HepG2 (cell line): ENCODE measurements around the gene GPD1. TPM values are rescaled to one million over a fixed set of nuclear protein-coding genes. Genes with fewer than 3 reads are reported as not detected.
A peak's percentile ranks its signal among the peaks of the same experiment; 100 is the strongest.

Experiments
- ATRX ChIP-seq: sonication (generic); formaldehyde crosslinking; IDR thresholded peaks from 2 replicates; pipeline ENCODE4 v1.4.0; 2020; ENCODE audit warnings: missing genetic modification reagents, borderline replicate concordance
- JDP2 ChIP-seq: sonication (generic); formaldehyde crosslinking; IDR thresholded peaks from 2 replicates; pipeline ENCODE4 v1.8.1; 2022; ENCODE audit warnings: missing genetic modification reagents, borderline replicate concordance
- KDM3A ChIP-seq: IDR thresholded peaks from 2 replicates; pipeline ENCODE4 v1.6.1; 2018; ENCODE audit warnings: low read depth, missing compliant biosample characterization
- KLF6 ChIP-seq: IDR thresholded peaks from 2 replicates; pipeline ENCODE4 v1.8.0; 2016; ENCODE audit warnings: missing biosample characterization, missing genetic modification reagents
- NFE2L1 ChIP-seq: sonication (generic); formaldehyde crosslinking; IDR thresholded peaks from 2 replicates; pipeline ENCODE4 v1.4.0; 2020; ENCODE audit warnings: missing genetic modification reagents, mild to moderate bottlenecking, borderline replicate concordance
- ONECUT2 ChIP-seq: sonication (generic); formaldehyde crosslinking; IDR thresholded peaks from 2 replicates; pipeline ENCODE4 v1.4.0; 2020; ENCODE audit warnings: missing genetic modification reagents
- PITX1 ChIP-seq: sonication (generic); formaldehyde crosslinking; IDR thresholded peaks from 2 replicates; pipeline ENCODE4 v1.5.1; 2020; ENCODE audit warnings: mild to moderate bottlenecking, missing genetic modification reagents
- SAP130 ChIP-seq: IDR thresholded peaks from 2 replicates; pipeline ENCODE4 v1.6.1; 2016; ENCODE audit warnings: low read depth
- SATB2 ChIP-seq: sonication (generic); formaldehyde crosslinking; IDR thresholded peaks from 2 replicates; pipeline ENCODE4 v1.5.0; 2020; ENCODE audit warnings: missing genetic modification reagents
- SNAPC2 ChIP-seq: sonication (generic); formaldehyde crosslinking; IDR thresholded peaks from 2 replicates; pipeline ENCODE4 v1.8.1; 2022; ENCODE audit warnings: mild to moderate bottlenecking, missing genetic modification reagents
- SRSF1 ChIP-seq: fragments of 200-400 bp; formaldehyde crosslinking; optimal IDR thresholded peaks from 2 replicates; pipeline ENCODE3; 2017; ENCODE audit warnings: mild to moderate bottlenecking, low read depth, low read length, moderate library complexity
- TBL1XR1 ChIP-seq: fragments of 150-350 bp; IDR thresholded peaks from 2 replicates; pipeline ENCODE4 v1.6.1; 2014; ENCODE audit warnings: borderline replicate concordance, low read length; ENCODE audit not compliant: partially characterized antibody
- ZNF30 ChIP-seq: sonication (generic); formaldehyde crosslinking; IDR thresholded peaks from 2 replicates; pipeline ENCODE4 v1.5.0; 2020; ENCODE audit warnings: mild to moderate bottlenecking, missing genetic modification reagents
- ZNF652 ChIP-seq: IDR thresholded peaks from 2 replicates; pipeline ENCODE4 v1.6.1; 2016; ENCODE audit warnings: low read depth, borderline replicate concordance
- ZNF775 ChIP-seq: sonication (generic); formaldehyde crosslinking; IDR thresholded peaks from 2 replicates; pipeline ENCODE4 v1.4.0; 2020; ENCODE audit warnings: missing genetic modification reagents, mild to moderate bottlenecking, moderate library complexity, borderline replicate concordance
- ZNF782 ChIP-seq: sonication (generic); formaldehyde crosslinking; IDR thresholded peaks from 2 replicates; pipeline ENCODE4 v1.4.0; 2020; ENCODE audit warnings: missing genetic modification reagents, mild to moderate bottlenecking, borderline replicate concordance
- ZNF788 ChIP-seq: sonication (generic); formaldehyde crosslinking; IDR thresholded peaks from 2 replicates; pipeline ENCODE4 v1.5.0; 2020; ENCODE audit warnings: mild to moderate bottlenecking, missing genetic modification reagents, borderline replicate concordance
- ZZZ3 ChIP-seq: sonication (generic); formaldehyde crosslinking; IDR thresholded peaks from 2 replicates; pipeline ENCODE4 v1.4.0; 2020; ENCODE audit warnings: missing genetic modification reagents, mild to moderate bottlenecking, borderline replicate concordance
- polyA plus RNA-seq, 8 experiments: library from polyadenylated mRNA; depleted of rRNA in 3 of 8; stranded (reverse) in 7 of 8; unstranded in 1 of 8; fragments of >200 nt; fragmentation: Illumina TruSeq in 4 of 8; extraction: Trizol in 4 of 8; gene quantifications; 2 replicates each; pipeline versions ENCODE4 v1.2.1 to v1.2.3, GENCODE V29; 2011 to 2016; ENCODE audit warnings: low read depth in 4 of 8, missing spikeins in 1 of 8, mixed read lengths in 1 of 8; ENCODE audit not compliant: insufficient read depth in 1 of 8
- total RNA-seq, 5 experiments: library from RNA; depleted of rRNA; stranded (reverse); fragments of >200 nt; fragmentation: Illumina TruSeq; extraction: Trizol; gene quantifications; 2 replicates each; pipeline ENCODE4 v1.2.3, GENCODE V29; 2016; ENCODE audit warnings: low read depth in 1 of 5
- TF ChIP-seq, protein P1 (sequence below): sonication (generic); formaldehyde crosslinking; conservative IDR thresholded peaks from 2 replicates; pipeline ENCODE4 v1.8.0; 2022; ENCODE audit warnings: missing genetic modification reagents
- TF ChIP-seq, protein P2 (sequence below): sonication (generic); formaldehyde crosslinking; IDR thresholded peaks from 2 replicates; pipeline ENCODE4 v1.5.0; 2020; ENCODE audit warnings: missing genetic modification reagents, mild to moderate bottlenecking, borderline replicate concordance
- TF ChIP-seq, protein P3 (sequence below): IDR thresholded peaks from 2 replicates; pipeline ENCODE4 v1.6.1; 2016; ENCODE audit warnings: low read depth, borderline replicate concordance
- TF ChIP-seq, protein P4 (sequence below): sonication (generic); formaldehyde crosslinking; IDR thresholded peaks from 2 replicates; pipeline ENCODE4 v1.4.0; 2020; ENCODE audit warnings: mild to moderate bottlenecking, missing genetic modification reagents, borderline replicate concordance
- TF ChIP-seq, protein P5 (sequence below): sonication (generic); IDR thresholded peaks from 2 replicates; pipeline ENCODE4 v1.6.1; 2016; ENCODE audit warnings: low read depth, borderline replicate concordance

Gene GPD1
- total and polyA plus RNA-seq, 2 of the 13 experiments (the other 11 are each of a cell fraction or from before 2014, with no cell fraction given): 3.7 to 30.6 TPM

DNA sequence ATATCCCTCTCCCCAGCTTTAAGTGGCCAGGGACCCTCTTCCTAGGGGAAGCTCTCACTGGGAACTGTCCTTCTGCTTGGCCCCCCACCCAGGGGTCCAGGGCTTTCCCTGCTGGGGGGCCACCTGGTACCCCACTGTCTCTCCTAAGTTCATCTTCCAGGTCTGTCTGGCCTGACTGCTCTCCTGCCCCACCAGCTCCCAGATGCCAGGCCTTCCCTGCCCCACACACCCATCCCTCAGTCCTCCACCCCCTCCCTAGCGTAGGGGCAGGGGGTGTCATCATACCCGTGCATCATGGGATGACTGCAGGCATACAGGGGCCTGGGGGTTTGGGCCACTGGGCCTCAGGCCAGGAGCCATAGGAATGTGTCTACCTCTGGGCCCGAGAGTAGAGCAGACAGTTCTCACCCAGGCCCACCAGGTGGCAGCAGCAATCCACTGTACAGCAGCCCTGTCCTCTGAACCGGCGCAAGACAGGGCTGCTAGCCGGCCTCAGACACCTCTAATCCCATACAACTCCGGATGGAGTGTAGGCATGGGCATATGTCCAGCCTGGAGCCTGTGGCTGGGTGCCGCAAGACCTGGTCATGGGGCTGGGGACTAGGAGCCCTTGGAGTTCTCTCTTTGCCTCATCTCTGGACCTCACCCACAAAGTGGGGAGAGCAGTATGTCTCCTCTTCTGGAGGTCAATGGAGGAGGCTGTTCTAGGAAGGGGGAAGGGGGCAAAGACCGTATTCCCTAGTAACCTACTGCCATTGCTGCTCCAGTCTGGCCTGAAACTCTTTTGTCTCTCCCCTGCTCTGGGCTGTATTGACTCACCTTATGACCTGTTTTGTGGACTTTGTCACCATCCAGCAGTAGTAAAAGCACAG lies 28.6 kb upstream of the GPD1 start (continued):
- TF ChIP-seq SAP130 (CRISPR knock-in tag) (peak; percentile 65), ONECUT2 (CRISPR knock-in tag) (no peak), ZNF782 (CRISPR knock-in tag) (peak; percentile 39; the same call in 1 of the 2 replicates), ATRX (no peak), ZNF775 (CRISPR knock-in tag) (no peak), ZNF652 (CRISPR knock-in tag) (no peak), ZNF788 (CRISPR knock-in tag) (peak; percentile 63; the same call in 1 of the 2 replicates), SNAPC2 (CRISPR knock-in tag) (no peak), ZNF30 (CRISPR knock-in tag) (no peak), ZZZ3 (0 out of 2 replicates have a peak, but pooled peaks have one; percentile 31), SRSF1 (no peak), JDP2 (CRISPR knock-in tag) (no peak), PITX1 (CRISPR knock-in tag) (peak; percentile 85), SATB2 (no peak), TBL1XR1 (peak; percentile 9), KDM3A (0 out of 2 replicates have a peak, but pooled peaks have one; percentile 53), NFE2L1 (no peak), KLF6 (CRISPR knock-in tag) (no peak)
- TF ChIP-seq, protein P1, sequence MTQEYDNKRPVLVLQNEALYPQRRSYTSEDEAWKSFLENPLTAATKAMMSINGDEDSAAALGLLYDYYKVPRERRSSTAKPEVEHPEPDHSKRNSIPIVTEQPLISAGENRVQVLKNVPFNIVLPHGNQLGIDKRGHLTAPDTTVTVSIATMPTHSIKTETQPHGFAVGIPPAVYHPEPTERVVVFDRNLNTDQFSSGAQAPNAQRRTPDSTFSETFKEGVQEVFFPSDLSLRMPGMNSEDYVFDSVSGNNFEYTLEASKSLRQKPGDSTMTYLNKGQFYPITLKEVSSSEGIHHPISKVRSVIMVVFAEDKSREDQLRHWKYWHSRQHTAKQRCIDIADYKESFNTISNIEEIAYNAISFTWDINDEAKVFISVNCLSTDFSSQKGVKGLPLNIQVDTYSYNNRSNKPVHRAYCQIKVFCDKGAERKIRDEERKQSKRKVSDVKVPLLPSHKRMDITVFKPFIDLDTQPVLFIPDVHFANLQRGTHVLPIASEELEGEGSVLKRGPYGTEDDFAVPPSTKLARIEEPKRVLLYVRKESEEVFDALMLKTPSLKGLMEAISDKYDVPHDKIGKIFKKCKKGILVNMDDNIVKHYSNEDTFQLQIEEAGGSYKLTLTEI: no peak
- TF ChIP-seq, protein P2, sequence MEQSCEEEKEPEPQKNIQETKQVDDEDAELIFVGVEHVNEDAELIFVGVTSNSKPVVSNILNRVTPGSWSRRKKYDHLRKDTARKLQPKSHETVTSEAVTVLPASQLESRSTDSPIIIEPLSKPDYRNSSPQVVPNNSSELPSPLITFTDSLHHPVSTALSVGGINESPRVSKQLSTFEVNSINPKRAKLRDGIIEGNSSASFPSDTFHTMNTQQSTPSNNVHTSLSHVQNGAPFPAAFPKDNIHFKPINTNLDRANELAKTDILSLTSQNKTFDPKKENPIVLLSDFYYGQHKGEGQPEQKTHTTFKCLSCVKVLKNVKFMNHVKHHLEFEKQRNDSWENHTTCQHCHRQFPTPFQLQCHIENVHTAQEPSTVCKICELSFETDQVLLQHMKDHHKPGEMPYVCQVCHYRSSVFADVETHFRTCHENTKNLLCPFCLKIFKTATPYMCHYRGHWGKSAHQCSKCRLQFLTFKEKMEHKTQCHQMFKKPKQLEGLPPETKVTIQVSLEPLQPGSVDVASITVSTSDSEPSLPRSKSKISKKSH (CRISPR knock-in tag): no peak; the same call in 1 of the 2 replicates
- TF ChIP-seq, protein P3, sequence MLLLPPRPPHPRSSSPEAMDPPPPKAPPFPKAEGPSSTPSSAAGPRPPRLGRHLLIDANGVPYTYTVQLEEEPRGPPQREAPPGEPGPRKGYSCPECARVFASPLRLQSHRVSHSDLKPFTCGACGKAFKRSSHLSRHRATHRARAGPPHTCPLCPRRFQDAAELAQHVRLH (CRISPR knock-in tag): peak; percentile 53; the same call in 1 of the 2 replicates
- TF ChIP-seq, protein P4, sequence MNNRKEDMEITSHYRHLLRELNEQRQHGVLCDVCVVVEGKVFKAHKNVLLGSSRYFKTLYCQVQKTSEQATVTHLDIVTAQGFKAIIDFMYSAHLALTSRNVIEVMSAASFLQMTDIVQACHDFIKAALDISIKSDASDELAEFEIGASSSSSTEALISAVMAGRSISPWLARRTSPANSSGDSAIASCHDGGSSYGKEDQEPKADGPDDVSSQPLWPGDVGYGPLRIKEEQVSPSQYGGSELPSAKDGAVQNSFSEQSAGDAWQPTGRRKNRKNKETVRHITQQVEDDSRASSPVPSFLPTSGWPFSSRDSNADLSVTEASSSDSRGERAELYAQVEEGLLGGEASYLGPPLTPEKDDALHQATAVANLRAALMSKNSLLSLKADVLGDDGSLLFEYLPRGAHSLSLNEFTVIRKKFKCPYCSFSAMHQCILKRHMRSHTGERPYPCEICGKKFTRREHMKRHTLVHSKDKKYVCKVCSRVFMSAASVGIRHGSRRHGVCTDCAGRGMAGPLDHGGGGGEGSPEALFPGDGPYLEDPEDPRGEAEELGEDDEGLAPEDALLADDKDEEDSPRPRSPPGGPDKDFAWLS (CRISPR knock-in tag): no peak
- TF ChIP-seq, protein P5, sequence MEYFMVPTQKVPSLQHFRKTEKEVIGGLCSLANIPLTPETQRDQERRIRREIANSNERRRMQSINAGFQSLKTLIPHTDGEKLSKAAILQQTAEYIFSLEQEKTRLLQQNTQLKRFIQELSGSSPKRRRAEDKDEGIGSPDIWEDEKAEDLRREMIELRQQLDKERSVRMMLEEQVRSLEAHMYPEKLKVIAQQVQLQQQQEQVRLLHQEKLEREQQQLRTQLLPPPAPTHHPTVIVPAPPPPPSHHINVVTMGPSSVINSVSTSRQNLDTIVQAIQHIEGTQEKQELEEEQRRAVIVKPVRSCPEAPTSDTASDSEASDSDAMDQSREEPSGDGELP: 0 out of 2 replicates have a peak, but pooled peaks have one; percentile 18
